ENCODE measurements around the gene GSKIP. TPM values are rescaled to one million over a fixed set of nuclear protein-coding genes. Genes with fewer than 3 reads are reported as not detected.

Gene GSKIP
- total RNA-seq, 2 experiments from 2014 or later = 25.4 to 25.9 TPM

GRCh38 chr14:96409701-96410100 lies 46.4 kb downstream of the GSKIP start:
- no peak overlapping the region for H3K4me3 Mint-ChIP-seq
- H3K4me1 Mint-ChIP-seq = no peaks in the 10 kb centered on the region
- no peak overlapping the region for H3K27ac Mint-ChIP-seq
- no peak for DNase-seq
- H3K27me3 Mint-ChIP-seq = peaks cover 4% of the 10 kb centered on the region
- no peaks in the 10 kb centered on the region for H3K9me3 Mint-ChIP-seq
- ChIA-PET POLR2A (no interaction called here), CTCF (no interaction called here)
- H3K36me3 Mint-ChIP-seq (ENCODE audit: low read depth) = no peaks in the 10 kb centered on the region

DNA sequence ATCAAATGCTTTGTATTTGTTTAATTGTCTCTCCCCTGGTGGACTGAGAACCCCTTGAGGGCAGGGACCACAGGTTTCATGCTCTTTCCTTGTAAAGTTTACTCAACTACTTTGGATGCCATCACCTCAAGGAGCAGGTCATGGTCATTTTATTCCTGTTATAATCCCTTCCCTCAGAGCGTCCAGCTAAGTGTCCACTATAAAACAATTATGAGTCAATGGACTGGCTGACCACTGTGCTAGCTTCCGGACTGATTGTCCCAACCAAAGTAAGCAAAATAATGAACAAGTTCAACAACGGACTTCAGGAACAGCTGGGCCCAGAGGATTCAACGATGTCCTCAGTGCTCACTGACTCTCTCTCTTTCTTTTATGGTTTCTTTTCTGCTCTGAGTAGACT lies 46.8 kb downstream of the GSKIP start:
- Mint-ChIP-seq H3K4me1 (no peaks in the 10 kb centered on the region), H3K27ac (no peak overlapping the region), H3K36me3 (ENCODE audit: low read depth) (no peaks in the 10 kb centered on the region), H3K9me3 (no peaks in the 10 kb centered on the region), H3K4me3 (no peak overlapping the region), H3K27me3 (peaks cover 4% of the 10 kb centered on the region)
- ChIA-PET CTCF (no interaction called here), POLR2A (no interaction called here)
- DNase-seq = no peak

GRCh38 chr14:96413526-96413925 lies 50.2 kb downstream of the GSKIP start:
- Mint-ChIP-seq H3K4me1 (no peaks in the 10 kb centered on the region), H3K27ac (no peak overlapping the region), H3K9me3 (no peaks in the 10 kb centered on the region), H3K36me3 (ENCODE audit: low read depth) (no peaks in the 10 kb centered on the region), H3K27me3 (peaks cover 4% of the 10 kb centered on the region), H3K4me3 (no peak overlapping the region)
- POLR2A ChIA-PET = no interaction called here
- CTCF ChIA-PET = no interaction called here
- DNase-seq = no peak

DNA sequence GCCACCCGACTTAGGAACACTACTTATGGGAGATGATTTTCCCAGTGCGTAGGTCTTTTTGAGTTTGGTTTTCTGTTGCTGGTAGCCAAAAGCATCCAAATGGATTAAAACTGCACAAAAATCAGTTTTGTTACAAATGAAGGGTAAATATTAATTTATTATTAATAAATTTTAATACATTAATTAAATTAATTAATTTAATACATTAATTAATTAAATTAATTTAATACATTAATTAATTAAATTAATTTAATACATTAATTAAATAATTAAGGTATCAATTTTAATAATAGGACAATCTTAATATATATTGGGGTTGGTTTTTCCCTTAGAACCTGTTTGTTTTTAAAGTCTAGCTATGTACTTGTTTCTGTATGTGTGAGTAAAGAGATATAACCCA lies 52.2 kb downstream of the GSKIP start:
- ChIA-PET POLR2A (no interaction called here), CTCF (no interaction called here)
- no peak overlapping the region for H3K27ac Mint-ChIP-seq
- no peaks in the 10 kb centered on the region for H3K4me1 Mint-ChIP-seq
- H3K9me3 Mint-ChIP-seq = no peaks in the 10 kb centered on the region
- H3K4me3 Mint-ChIP-seq = no peak overlapping the region
- no peaks in the 10 kb centered on the region for H3K36me3 Mint-ChIP-seq (ENCODE audit: low read depth)
- no peak for DNase-seq
- H3K27me3 Mint-ChIP-seq = peaks cover 4% of the 10 kb centered on the region

- Mint-ChIP-seq H3K36me3 (ENCODE audit: low read depth) (no peaks in the 10 kb centered on the region), H3K4me1 (no peaks in the 10 kb centered on the region), H3K27me3 (peaks cover 4% of the 10 kb centered on the region), H3K27ac (no peak overlapping the region), H3K4me3 (no peak overlapping the region), H3K9me3 (no peaks in the 10 kb centered on the region)
- CTCF ChIA-PET = no interaction called here
- POLR2A ChIA-PET = no interaction called here
- no peak for DNase-seq
Measured at GRCh38 chr14:96416292-96416691, 53.0 kb downstream of the GSKIP start.

DNA sequence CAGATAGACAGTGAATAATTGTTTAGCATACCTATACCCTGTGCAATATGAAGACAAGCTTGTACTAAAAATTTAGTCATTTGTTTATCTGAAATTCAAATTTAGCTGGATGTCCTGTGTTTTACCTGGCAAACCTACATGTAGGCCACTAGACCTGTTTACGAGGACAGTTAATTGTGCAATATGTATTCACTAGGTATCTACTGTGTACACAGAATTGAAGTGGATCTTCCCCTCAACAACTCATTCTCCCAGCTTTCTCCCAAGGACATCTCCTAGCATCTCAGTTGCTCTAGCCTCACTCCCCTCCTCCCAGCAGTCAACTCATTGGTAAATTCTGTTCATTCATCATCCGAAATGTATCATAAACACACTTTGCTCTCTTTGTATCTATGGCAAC lies 53.9 kb downstream of the GSKIP start:
- H3K27me3 Mint-ChIP-seq = peaks cover 4% of the 10 kb centered on the region
- CTCF ChIA-PET = interaction anchor here (0.6 kb wide), 1 partner anchor 145 kb away, joined by 4 read pairs; no protein-coding TSS in a partner anchor
- DNase-seq = no peak
- no peaks in the 10 kb centered on the region for H3K4me1 Mint-ChIP-seq
- POLR2A ChIA-PET = no interaction called here
- H3K9me3 Mint-ChIP-seq = no peaks in the 10 kb centered on the region
- H3K27ac Mint-ChIP-seq = no peak overlapping the region
- H3K36me3 Mint-ChIP-seq (ENCODE audit: low read depth) = no peaks in the 10 kb centered on the region
- no peak overlapping the region for H3K4me3 Mint-ChIP-seq

DNA sequence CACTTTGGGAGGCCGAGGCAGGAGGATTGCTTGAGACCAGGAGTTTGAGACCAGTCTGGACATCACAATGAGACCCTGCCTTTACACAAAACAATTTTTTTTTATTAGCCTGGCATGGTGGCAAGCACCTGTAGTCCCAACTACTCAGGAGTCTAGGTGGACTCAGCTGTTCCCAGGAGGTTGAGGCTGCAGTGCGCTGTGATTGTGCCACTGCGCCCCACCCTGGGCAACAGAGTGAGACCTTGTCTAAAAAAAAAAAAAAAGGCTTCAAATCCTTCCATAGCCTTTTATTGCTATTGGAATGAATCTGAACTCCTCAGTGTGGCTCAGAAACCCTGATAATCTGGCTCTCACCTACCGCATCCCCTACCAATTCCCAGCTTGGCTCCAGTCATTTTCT lies 54.7 kb downstream of the GSKIP start:
- H3K4me3 Mint-ChIP-seq = no peak overlapping the region
- DNase-seq = no peak
- peaks cover 4% of the 10 kb centered on the region for H3K27me3 Mint-ChIP-seq
- ChIA-PET POLR2A (no interaction called here), CTCF (no interaction called here)
- no peaks in the 10 kb centered on the region for H3K36me3 Mint-ChIP-seq (ENCODE audit: low read depth)
- H3K4me1 Mint-ChIP-seq = no peaks in the 10 kb centered on the region
- H3K9me3 Mint-ChIP-seq = no peaks in the 10 kb centered on the region
- no peak overlapping the region for H3K27ac Mint-ChIP-seq

GRCh38 chr14:96421236-96421635 lies 57.9 kb downstream of the GSKIP start:
- H3K27ac Mint-ChIP-seq = no peak overlapping the region
- no peaks in the 10 kb centered on the region for H3K27me3 Mint-ChIP-seq
- DNase-seq = no peak
- POLR2A ChIA-PET = no interaction called here
- H3K36me3 Mint-ChIP-seq (ENCODE audit: low read depth) = no peaks in the 10 kb centered on the region
- CTCF ChIA-PET = interaction anchor here (1.3 kb wide), 1 partner anchor 123 kb away, joined by 5 read pairs; no protein-coding TSS in a partner anchor
- H3K4me3 Mint-ChIP-seq = no peak overlapping the region
- peaks cover 5% of the 10 kb centered on the region for H3K4me1 Mint-ChIP-seq
- H3K9me3 Mint-ChIP-seq = no peaks in the 10 kb centered on the region

GRCh38 chr14:96422992-96423391 lies 59.7 kb downstream of the GSKIP start:
- Mint-ChIP-seq H3K27ac (no peak overlapping the region), H3K4me1 (peaks cover 5% of the 10 kb centered on the region), H3K27me3 (no peaks in the 10 kb centered on the region), H3K4me3 (no peak overlapping the region), H3K9me3 (no peaks in the 10 kb centered on the region), H3K36me3 (ENCODE audit: low read depth) (no peaks in the 10 kb centered on the region)
- ChIA-PET POLR2A (no interaction called here), CTCF (interaction anchor here (0.6 to 1.8 kb wide), 3 partner anchors 125 to 669 kb away, joined by 3 to 11 read pairs (median 4); no protein-coding TSS in a partner anchor)
- DNase-seq = no peak

GRCh38 chr14:96423446-96424108 lies 60.3 kb downstream of the GSKIP start:
- Mint-ChIP-seq H3K9me3 (no peaks in the 10 kb centered on the region), H3K4me3 (peak overlapping the region; percentile 41), H3K4me1 (peaks cover 5% of the 10 kb centered on the region), H3K36me3 (ENCODE audit: low read depth) (no peaks in the 10 kb centered on the region), H3K27ac (no peak overlapping the region), H3K27me3 (no peaks in the 10 kb centered on the region)
- no peak for DNase-seq
- ChIA-PET POLR2A (no interaction called here), CTCF (interaction anchor here (0.6 to 1.8 kb wide), 5 partner anchors 115 to 669 kb away, joined by 3 to 11 read pairs (median 4); no protein-coding TSS in a partner anchor)

DNA sequence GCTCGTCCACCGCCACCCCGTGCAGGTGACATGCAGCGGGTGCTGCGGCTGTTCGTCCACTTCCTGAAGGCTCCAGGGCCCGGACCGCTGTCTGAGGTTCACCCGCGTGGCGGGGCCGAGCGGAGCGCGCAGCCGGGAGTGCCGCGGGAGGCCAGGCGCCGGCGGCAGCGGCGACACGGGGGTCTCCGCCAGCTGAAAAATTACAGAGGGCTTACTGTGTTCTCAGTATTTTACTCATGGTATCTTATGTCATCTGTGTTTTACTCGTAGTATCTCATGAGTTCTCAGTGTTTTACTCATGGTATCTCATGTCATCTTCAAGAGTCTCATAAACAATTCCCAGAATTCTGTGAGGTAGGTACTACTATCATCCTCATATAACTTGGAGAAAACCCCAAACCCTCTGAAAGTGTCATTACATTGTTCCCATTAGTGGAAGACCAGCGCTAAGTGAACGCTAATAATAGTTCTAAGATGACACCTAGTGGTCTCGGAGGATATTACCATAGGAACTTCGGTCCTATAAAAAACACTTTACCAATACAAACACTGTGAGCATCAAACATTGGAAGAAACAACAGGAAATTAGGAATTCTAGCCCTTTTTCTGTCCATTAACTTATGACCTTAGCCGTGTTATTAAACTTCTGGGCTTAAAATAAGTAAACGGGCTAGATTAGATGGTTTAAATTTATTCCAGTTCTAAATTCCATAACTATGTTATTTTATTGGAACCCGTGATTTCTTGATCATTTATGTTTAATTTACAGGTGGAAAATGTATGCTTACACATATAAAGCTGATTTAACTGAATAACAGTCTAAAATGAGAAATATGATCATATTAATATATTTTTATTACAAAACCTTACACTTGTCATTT lies 61.0 kb downstream of the GSKIP start:
- Mint-ChIP-seq H3K4me1 (peaks cover 5% of the 10 kb centered on the region), H3K9me3 (no peaks in the 10 kb centered on the region), H3K27me3 (peaks cover 5% of the 10 kb centered on the region), H3K36me3 (ENCODE audit: low read depth) (no peaks in the 10 kb centered on the region), H3K27ac (no peak overlapping the region), H3K4me3 (peak overlapping the region; percentile 65)
- peak; percentile 34 for DNase-seq
- ChIA-PET CTCF (interaction anchor here (0.6 to 1.8 kb wide), 5 partner anchors 12 to 129 kb away, joined by 3 to 11 read pairs (median 4); no protein-coding TSS in a partner anchor), POLR2A (no interaction called here)

GRCh38 chr14:96434040-96434439 lies 70.7 kb downstream of the GSKIP start:
- Mint-ChIP-seq H3K9me3 (no peaks in the 10 kb centered on the region), H3K4me1 (no peaks in the 10 kb centered on the region), H3K4me3 (no peak overlapping the region), H3K27me3 (peaks cover 30% of the 10 kb centered on the region), H3K27ac (no peak overlapping the region), H3K36me3 (ENCODE audit: low read depth) (no peaks in the 10 kb centered on the region)
- DNase-seq = no peak
- ChIA-PET CTCF (no interaction called here), POLR2A (no interaction called here)
